Naive thymus-derived CD8-positive, alpha-beta T cell (primary cell): ENCODE data around the gene CHTF18. TPM values are rescaled to one million over a fixed set of nuclear protein-coding genes. Genes with fewer than 3 reads are reported as not detected.
A peak's percentile ranks its signal among the peaks of the same experiment; 100 is the strongest.

Source experiments
- ATAC-seq, 2 donors: fragments of 150-1000 bp; cut with Tn5 transposase in 1 of 2; sonication (Bioruptor Pico), chemical (Tn5 transposase) in 1 of 2; 1 replicate in 1 of 2; 2 replicates in 1 of 2; pipeline ENCODE4 v1.10.0; 2021; ENCODE audit warnings: mild to moderate bottlenecking in 2 of 2, moderate library complexity in 2 of 2
- POLR2A ChIA-PET: fragments of 350-600 bp; sonication (Branson Sonifier 250); formaldehyde crosslinking; loops from one replicate; lab custom pipeline; 2021; ENCODE audit warnings: antibody characterized with exemption; lab: Charles Lee
- DNase-seq, 10 donors: peaks; one replicate each; pipeline versions ENCODE4 v3.0.0 to v3.0.0-alpha.2; 2020 to 2022
- H3K27ac Mint-ChIP-seq, 10 donors: one replicate each; pipeline ENCODE4 v1.8.0; 2020 to 2022; ENCODE audit warnings: mild to moderate bottlenecking in 10 of 10, mixed read lengths in 10 of 10, moderate library complexity in 4 of 10, inconsistent platforms in 1 of 10
- H3K27me3 Mint-ChIP-seq, 5 donors: one replicate each; pipeline ENCODE4 v1.8.0; 2021 to 2022; ENCODE audit warnings: mixed read lengths in 5 of 5
- H3K36me3 Mint-ChIP-seq, 3 donors: one replicate each; pipeline ENCODE4 v1.8.0; 2020 to 2022; ENCODE audit warnings: mixed read lengths in 3 of 3, mild to moderate bottlenecking in 2 of 3, inconsistent platforms in 1 of 3
- H3K4me1 Mint-ChIP-seq, 4 donors: one replicate each; pipeline ENCODE4 v1.8.0; 2021 to 2022; ENCODE audit warnings: mixed read lengths in 4 of 4
- H3K4me3 Mint-ChIP-seq, 10 donors: one replicate each; pipeline ENCODE4 v1.8.0; 2020 to 2022; ENCODE audit warnings: mild to moderate bottlenecking in 10 of 10, mixed read lengths in 10 of 10, moderate library complexity in 6 of 10, inconsistent platforms in 1 of 10
- H3K9me3 Mint-ChIP-seq, 9 donors: one replicate each; pipeline ENCODE4 v1.8.0; 2020 to 2022; ENCODE audit warnings: mixed read lengths in 9 of 9, mild to moderate bottlenecking in 3 of 9, inconsistent platforms in 1 of 9, moderate library complexity in 1 of 9
- polyA plus RNA-seq, 3 donors: library from polyadenylated mRNA; unstranded; fragments of 300-500 nt; fragmentation: Illumina TruSeq; gene quantifications; one replicate each; pipeline ENCODE4 v1.2.3, GENCODE V29; 2021
- total RNA-seq, 8 experiments: library from RNA in 2 of 8; stranded (reverse) in 2 of 8; gene quantifications; one replicate each; pipeline ENCODE4 v1.2.3 and lab custom pipeline; 2021 to 2026

Gene CHTF18
- total and polyA plus RNA-seq, 5 experiments from 2014 or later = 3.5 to 54.3 (median 4.3) TPM

- peaks cover 0 to 7% (median 5%) of the 10 kb centered on the region in 4 donors for H3K4me1 Mint-ChIP-seq
- H3K27me3 Mint-ChIP-seq = no peaks in the 10 kb centered on the region
- no peak for DNase-seq
- H3K9me3 Mint-ChIP-seq = no peaks in the 10 kb centered on the region
- ATAC-seq = no peak
- no peak overlapping the region for H3K4me3 Mint-ChIP-seq
- no peak overlapping the region for H3K27ac Mint-ChIP-seq
- POLR2A ChIA-PET = no interaction called here
- H3K36me3 Mint-ChIP-seq = peaks cover 0 to 3% (median 0%) of the 10 kb centered on the region in 3 donors
Measured at GRCh38 chr16:792221-792995, 4.0 kb downstream of the CHTF18 start.

- peaks cover 0 to 4% (median 0%) of the 10 kb centered on the region in 5 donors for H3K27me3 Mint-ChIP-seq
- H3K36me3 Mint-ChIP-seq = peaks cover 0 to 6% (median 0%) of the 10 kb centered on the region in 3 donors
- ATAC-seq = no peak
- no peak overlapping the region for H3K27ac Mint-ChIP-seq
- no peak for DNase-seq
- H3K9me3 Mint-ChIP-seq = peaks cover 0 to 3% (median 0%) of the 10 kb centered on the region in 9 donors
- no peak overlapping the region for H3K4me3 Mint-ChIP-seq
- peaks cover 0 to 5% (median 2%) of the 10 kb centered on the region in 4 donors for H3K4me1 Mint-ChIP-seq
- POLR2A ChIA-PET = no interaction called here
Measured at GRCh38 chr16:793414-793813, 5.0 kb downstream of the CHTF18 start.

GRCh38 chr16:794091-794822, 5.8 kb downstream of the CHTF18 start:
- no peak overlapping the region for H3K27ac Mint-ChIP-seq
- DNase-seq (no peak), ATAC-seq (no peak)
- H3K4me3 Mint-ChIP-seq = no peak overlapping the region
- peaks cover 0 to 5% (median 2%) of the 10 kb centered on the region in 4 donors for H3K4me1 Mint-ChIP-seq
- peaks cover 0 to 3% (median 0%) of the 10 kb centered on the region in 9 donors for H3K9me3 Mint-ChIP-seq
- POLR2A ChIA-PET = no interaction called here
- peaks cover 0 to 12% (median 0%) of the 10 kb centered on the region in 5 donors for H3K27me3 Mint-ChIP-seq
- H3K36me3 Mint-ChIP-seq = peaks cover 0 to 6% (median 0%) of the 10 kb centered on the region in 3 donors

- Mint-ChIP-seq H3K9me3 (peaks cover 0 to 3% (median 0%) of the 10 kb centered on the region in 9 donors), H3K27me3 (peaks cover 0 to 15% (median 0%) of the 10 kb centered on the region in 5 donors), H3K36me3 (peaks cover 0 to 6% (median 0%) of the 10 kb centered on the region in 3 donors), H3K4me1 (peaks cover 0 to 5% (median under 1%) of the 10 kb centered on the region in 4 donors), H3K27ac (no peak overlapping the region), H3K4me3 (no peak overlapping the region)
- no peak for DNase-seq
- POLR2A ChIA-PET = no interaction called here
- no peak for ATAC-seq
Measured at GRCh38 chr16:794853-795466, 6.5 kb downstream of the CHTF18 start.

- Mint-ChIP-seq H3K9me3 (peaks cover 0 to 3% (median 0%) of the 10 kb centered on the region in 9 donors), H3K4me3 (no peak overlapping the region), H3K27me3 (peaks cover 0 to 15% (median 0%) of the 10 kb centered on the region in 5 donors), H3K36me3 (peaks cover 0 to 6% (median 0%) of the 10 kb centered on the region in 3 donors), H3K4me1 (peaks cover 0 to 5% (median under 1%) of the 10 kb centered on the region in 4 donors), H3K27ac (peak overlapping the region in 1 of 10 donors; percentile 18)
- DNase-seq (no peak), ATAC-seq (no peak)
- POLR2A ChIA-PET = interaction anchor here (1.0 kb wide), 1 partner anchor 54 kb away, joined by 3 read pairs; no protein-coding TSS in a partner anchor
Measured at GRCh38 chr16:795580-796229, 7.3 kb downstream of the CHTF18 start.

GRCh38 chr16:796296-797119, 8.1 kb downstream of the CHTF18 start:
- H3K4me3 Mint-ChIP-seq = peak overlapping the region in 1 of 10 donors; percentile 29
- peaks cover 0 to 3% (median 0%) of the 10 kb centered on the region in 3 donors for H3K36me3 Mint-ChIP-seq
- H3K9me3 Mint-ChIP-seq = peaks cover 0 to 3% (median 0%) of the 10 kb centered on the region in 9 donors

GRCh38 chr16:797120-797420, 8.7 kb downstream of the CHTF18 start:
- peaks cover 0 to 26% (median 5%) of the 10 kb centered on the region in 5 donors for H3K27me3 Mint-ChIP-seq
- peaks cover 0 to 3% (median 0%) of the 10 kb centered on the region in 9 donors for H3K9me3 Mint-ChIP-seq
- POLR2A ChIA-PET = no interaction called here
- H3K27ac Mint-ChIP-seq = no peak overlapping the region
- peaks cover 0 to 2% (median under 1%) of the 10 kb centered on the region in 4 donors for H3K4me1 Mint-ChIP-seq
- H3K36me3 Mint-ChIP-seq = peaks cover 0 to 2% (median 0%) of the 10 kb centered on the region in 3 donors
- ATAC-seq (no peak), DNase-seq (no peak)
- no peak overlapping the region for H3K4me3 Mint-ChIP-seq

More at GRCh38 chr16:796296-797119, 8.1 kb downstream of the CHTF18 start:
- Mint-ChIP-seq H3K4me1 (peaks cover 0 to 2% (median under 1%) of the 10 kb centered on the region in 4 donors), H3K27ac (no peak overlapping the region), H3K27me3 (peaks cover 0 to 21% (median 0%) of the 10 kb centered on the region in 5 donors)
- POLR2A ChIA-PET = interaction anchor here (1.0 kb wide), 1 partner anchor 55 kb away, joined by 3 read pairs; no protein-coding TSS in a partner anchor
- no peak for ATAC-seq
- DNase-seq = no peak

GRCh38 chr16:797686-798085, 9.3 kb downstream of the CHTF18 start:
- peaks cover 0 to 2% (median under 1%) of the 10 kb centered on the region in 4 donors for H3K4me1 Mint-ChIP-seq
- peaks cover 0 to 32% (median 5%) of the 10 kb centered on the region in 5 donors for H3K27me3 Mint-ChIP-seq

GRCh38 chr16:798666-799065, 10.2 kb downstream of the CHTF18 start:
- H3K36me3 Mint-ChIP-seq = peaks cover 0 to 2% (median 0%) of the 10 kb centered on the region in 3 donors
- DNase-seq (no peak), ATAC-seq (no peak)
- H3K4me1 Mint-ChIP-seq = peaks cover 0 to 2% (median under 1%) of the 10 kb centered on the region in 4 donors
- H3K4me3 Mint-ChIP-seq = no peak overlapping the region
- peaks cover 0 to 3% (median 0%) of the 10 kb centered on the region in 9 donors for H3K9me3 Mint-ChIP-seq
- no peak overlapping the region for H3K27ac Mint-ChIP-seq
- POLR2A ChIA-PET = no interaction called here
- H3K27me3 Mint-ChIP-seq = peaks cover 0 to 35% (median 5%) of the 10 kb centered on the region in 5 donors

More at GRCh38 chr16:797686-798085, 9.3 kb downstream of the CHTF18 start:
- POLR2A ChIA-PET = interaction anchor here (0.6 kb wide), 1 partner anchor 11 kb away, joined by 3 read pairs; no protein-coding TSS in a partner anchor
- H3K9me3 Mint-ChIP-seq = peaks cover 0 to 3% (median 0%) of the 10 kb centered on the region in 9 donors
- H3K27ac Mint-ChIP-seq = no peak overlapping the region
- H3K4me3 Mint-ChIP-seq = no peak overlapping the region
- DNase-seq (no peak), ATAC-seq (no peak)
- H3K36me3 Mint-ChIP-seq = peaks cover 0 to 2% (median 0%) of the 10 kb centered on the region in 3 donors

GRCh38 chr16:799111-799947, 10.9 kb downstream of the CHTF18 start:
- peaks cover 0 to 3% (median 0%) of the 10 kb centered on the region in 9 donors for H3K9me3 Mint-ChIP-seq
- ATAC-seq (no peak), DNase-seq (no peak)
- H3K4me3 Mint-ChIP-seq = no peak overlapping the region
- H3K36me3 Mint-ChIP-seq = peaks cover 0 to 2% (median 0%) of the 10 kb centered on the region in 3 donors
- H3K27me3 Mint-ChIP-seq = peaks cover 0 to 35% (median 5%) of the 10 kb centered on the region in 5 donors
- peaks cover 0 to 2% (median under 1%) of the 10 kb centered on the region in 4 donors for H3K4me1 Mint-ChIP-seq
- POLR2A ChIA-PET = no interaction called here
- no peak overlapping the region for H3K27ac Mint-ChIP-seq
